RCC 7860 (cell line): ENCODE data around the gene PGM2.
A peak's percentile ranks its signal among the peaks of the same experiment; 100 is the strongest.

Experiments
- DNase-seq: peaks from one replicate; pipeline ENCODE4 v3.0.0-alpha.2; 2015; ENCODE audit warnings: low spot score
- FAIRE-seq: peaks from 2 replicates; lab custom pipeline; 2012; peaks lifted over from hg19 to GRCh38; lab: Jason Lieb, UNC

The PGM2 gene

GRCh38 chr4:37896206-37896860, 69.8 kb downstream of the PGM2 start:
- no peak for FAIRE-seq
- DNase-seq, result no peak

- DNase-seq (no peak), FAIRE-seq (no peak)
Observed at GRCh38 chr4:37902212-37902611, 75.7 kb downstream of the PGM2 start.

- no peak for FAIRE-seq
Observed at GRCh38 chr4:37902738-37903693, 76.5 kb downstream of the PGM2 start.

DNA sequence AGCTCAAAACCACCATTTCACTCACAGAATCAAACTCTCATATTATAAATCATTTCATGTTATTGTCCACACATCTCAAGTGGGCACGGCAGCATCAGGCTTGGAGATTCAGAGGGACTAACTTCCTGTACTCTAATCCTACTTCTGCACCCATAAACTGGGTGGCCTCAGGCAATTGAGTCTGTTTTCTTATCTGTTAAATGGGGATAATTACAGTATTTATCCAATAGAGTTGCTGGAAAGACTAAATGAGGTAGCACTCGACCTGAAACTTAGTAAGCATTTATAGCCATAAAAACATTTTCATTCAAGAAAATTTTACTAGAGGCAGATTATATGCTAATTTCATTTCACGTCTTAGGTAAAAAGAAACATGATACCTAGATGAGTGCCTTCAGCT, 77.4 kb downstream of the PGM2 start:
- DNase-seq (no peak), FAIRE-seq (no peak)

More at GRCh38 chr4:37902738-37903693, 76.5 kb downstream of the PGM2 start:
- no peak for DNase-seq

DNA sequence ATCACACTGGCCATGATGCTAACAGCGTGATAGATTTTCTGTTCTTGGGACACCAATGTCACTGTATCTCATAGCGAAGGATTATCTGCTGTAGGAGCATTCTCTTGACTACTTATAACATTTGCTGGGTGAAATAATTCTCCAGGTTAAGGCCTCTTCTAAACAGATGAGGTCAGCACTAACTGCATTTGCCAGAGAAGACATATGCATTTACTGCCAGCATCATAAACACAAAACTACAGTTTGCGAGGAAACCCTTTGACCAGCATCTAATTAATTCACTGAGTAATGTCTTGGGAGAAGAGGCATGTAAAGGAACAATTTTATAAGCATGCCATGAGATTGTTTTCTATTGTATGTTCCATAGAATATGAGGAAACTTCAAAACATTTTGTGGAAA, 78.3 kb downstream of the PGM2 start:
- DNase-seq (no peak), FAIRE-seq (no peak)

GRCh38 chr4:37905533-37906169, 79.2 kb downstream of the PGM2 start:
- FAIRE-seq (no peak), DNase-seq (no peak)

GRCh38 chr4:37908488-37909331, 82.2 kb downstream of the PGM2 start:
- no peak for DNase-seq
- no peak for FAIRE-seq

GRCh38 chr4:37909332-37910090, 83.0 kb downstream of the PGM2 start:
- FAIRE-seq, result no peak
- DNase-seq, result no peak

- DNase-seq, result no peak
- peak; percentile 14 for FAIRE-seq
Observed at GRCh38 chr4:37910091-37910486, 83.6 kb downstream of the PGM2 start.
